SK-N-MC (cell line): ENCODE data around the gene MAGEA4.

Experiments used
- EZH2 ChIP-seq: fragments of 200-600 bp; sonication (generic); IDR thresholded peaks from one replicate; pipeline ENCODE4 v1.6.1; 2017; ENCODE audit warnings: antibody characterized with exemption
- FOXP2 ChIP-seq: optimal IDR thresholded peaks from 2 replicates; pipeline ENCODE3; 2011; ENCODE audit warnings: mild to moderate bottlenecking, moderate library complexity; ENCODE audit not compliant: insufficient read depth; ENCODE audit errors: extremely low read length, control extremely low read depth
- POLR2AphosphoS5 ChIP-seq: IDR thresholded peaks from 2 replicates; pipeline ENCODE4 v1.6.1; 2012; ENCODE audit warnings: mild to moderate bottlenecking, low read depth, low read length, borderline replicate concordance

DNA sequence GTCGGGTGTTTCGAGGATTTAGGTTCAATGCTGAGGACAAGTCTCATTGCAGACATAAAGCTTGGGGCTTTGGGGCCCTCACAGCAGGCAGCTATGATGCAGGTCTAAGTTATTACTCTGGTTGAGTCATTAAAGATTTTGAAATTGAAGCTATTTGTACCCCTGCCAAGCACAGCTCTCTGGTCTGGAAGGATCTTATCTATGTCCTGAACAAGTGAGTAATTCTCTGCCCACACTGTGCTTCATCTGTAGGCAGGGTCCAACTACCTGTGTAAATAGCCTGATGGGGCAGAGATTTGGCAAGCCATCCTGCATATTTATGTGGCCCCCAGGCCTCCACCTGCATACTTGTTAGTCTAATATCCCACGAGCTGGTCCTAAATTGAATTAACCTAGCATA is 41.4 kb upstream of the MAGEA4 start:
- TF ChIP-seq EZH2 = no peak
- no peak for TF ChIP-seq POLR2AphosphoS5
- no peak for TF ChIP-seq FOXP2
